HG02885 (cell line): ENCODE measurements around the gene IFI6.
"Not testable (repeated sequence)": the region's sequence is repeated elsewhere in the genome, so short reads cannot be mapped to it uniquely, and the experiment has no call there.

Experiments
- ATAC-seq: cut with Tn5 transposase; IDR thresholded peaks from one replicate; pipeline ENCODE4 v1.9.1; 2021; ENCODE audit warnings: mild to moderate bottlenecking; ENCODE audit not compliant: unreplicated experiment, poor library complexity

IFI6 gene, protein sequence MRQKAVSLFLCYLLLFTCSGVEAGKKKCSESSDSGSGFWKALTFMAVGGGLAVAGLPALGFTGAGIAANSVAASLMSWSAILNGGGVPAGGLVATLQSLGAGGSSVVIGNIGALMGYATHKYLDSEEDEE

DNA sequence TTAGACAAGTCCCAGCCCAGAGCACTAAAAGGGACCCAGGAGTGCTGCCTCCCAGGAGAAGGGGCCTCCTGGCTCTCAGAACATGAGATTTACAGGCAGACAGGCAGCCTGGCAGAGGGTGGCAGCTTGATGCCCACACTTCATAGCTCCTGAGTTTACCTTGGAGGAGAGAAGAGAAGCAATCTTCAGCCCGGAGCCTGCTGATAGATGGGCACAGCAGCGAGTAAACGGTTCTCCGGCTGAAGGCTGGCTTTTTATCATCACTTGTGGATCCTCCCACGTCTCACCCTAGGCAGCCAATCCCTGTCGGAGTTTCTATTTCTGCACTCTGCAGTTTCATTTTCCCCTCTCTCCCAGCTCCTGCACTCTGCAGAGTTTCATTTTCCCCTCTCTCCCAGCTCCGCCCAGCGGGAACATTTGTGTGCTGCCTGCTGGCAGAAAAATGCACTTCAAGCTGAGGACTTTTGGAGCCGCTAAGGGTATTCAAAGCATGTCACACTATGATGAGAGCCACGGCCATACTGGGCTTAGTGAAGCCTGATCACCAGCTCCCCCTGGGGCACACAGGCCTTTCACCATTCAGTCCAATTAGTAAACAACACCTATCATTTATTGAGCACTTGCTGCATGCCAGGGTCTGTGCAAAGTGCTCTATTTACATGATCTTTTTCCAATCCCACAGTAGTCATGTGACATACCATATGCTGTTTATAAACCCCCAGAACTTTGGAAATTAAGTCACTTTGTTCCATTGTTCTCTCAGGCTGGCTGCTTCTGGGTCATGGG, at the start of gene IFI6:
TSS of gene IFI6 (minus strand) at position 229 of the 786 bp plus-strand sequence. CDS start 2,878 bp downstream, outside the sequence.
- ATAC-seq: peak; percentile 82

DNA sequence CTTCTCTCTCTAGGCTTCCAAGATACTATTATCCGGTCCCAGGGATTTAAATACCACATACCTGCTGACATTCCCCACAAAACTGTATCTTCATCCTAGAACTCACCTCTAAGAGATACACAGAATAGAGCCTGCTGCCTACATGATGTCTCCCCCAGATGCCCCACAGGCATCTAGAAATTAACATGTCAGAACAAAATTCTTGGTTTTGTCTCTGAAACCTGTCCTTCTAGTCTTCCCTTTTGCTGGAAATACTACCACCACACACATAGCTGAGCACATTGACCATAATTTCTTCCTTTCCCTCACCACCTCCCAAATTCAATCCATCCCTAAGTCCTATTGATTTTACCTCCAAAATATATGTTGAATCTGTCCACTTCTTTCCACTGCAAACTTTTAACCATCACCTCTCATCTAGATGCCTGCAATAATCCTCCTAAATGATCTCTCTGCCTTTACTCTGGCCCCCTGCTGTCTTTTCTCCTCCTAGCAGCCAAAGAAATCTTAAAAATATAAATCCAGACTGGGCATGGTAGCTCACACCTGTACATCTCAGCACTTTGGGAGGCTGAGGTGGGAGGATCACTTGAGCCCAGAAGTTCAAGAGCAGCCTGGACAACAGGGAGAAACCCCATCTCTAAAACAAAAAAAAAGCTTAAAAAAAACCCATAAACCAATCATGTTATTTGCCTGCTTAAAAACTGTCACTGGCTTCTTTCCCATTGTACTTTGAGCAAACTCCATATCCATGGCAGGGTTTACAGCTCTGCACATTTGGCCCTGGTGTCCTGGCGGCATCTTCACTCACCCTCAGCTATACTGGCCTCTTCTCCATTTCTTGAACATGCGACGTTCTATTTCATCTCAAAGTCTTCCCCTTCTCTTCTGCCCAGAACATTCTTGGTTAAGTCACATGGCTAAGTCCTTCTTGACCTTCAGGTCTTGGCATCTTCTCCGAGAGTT, 47.6 kb upstream of the IFI6 start:
- ATAC-seq: no peak

DNA sequence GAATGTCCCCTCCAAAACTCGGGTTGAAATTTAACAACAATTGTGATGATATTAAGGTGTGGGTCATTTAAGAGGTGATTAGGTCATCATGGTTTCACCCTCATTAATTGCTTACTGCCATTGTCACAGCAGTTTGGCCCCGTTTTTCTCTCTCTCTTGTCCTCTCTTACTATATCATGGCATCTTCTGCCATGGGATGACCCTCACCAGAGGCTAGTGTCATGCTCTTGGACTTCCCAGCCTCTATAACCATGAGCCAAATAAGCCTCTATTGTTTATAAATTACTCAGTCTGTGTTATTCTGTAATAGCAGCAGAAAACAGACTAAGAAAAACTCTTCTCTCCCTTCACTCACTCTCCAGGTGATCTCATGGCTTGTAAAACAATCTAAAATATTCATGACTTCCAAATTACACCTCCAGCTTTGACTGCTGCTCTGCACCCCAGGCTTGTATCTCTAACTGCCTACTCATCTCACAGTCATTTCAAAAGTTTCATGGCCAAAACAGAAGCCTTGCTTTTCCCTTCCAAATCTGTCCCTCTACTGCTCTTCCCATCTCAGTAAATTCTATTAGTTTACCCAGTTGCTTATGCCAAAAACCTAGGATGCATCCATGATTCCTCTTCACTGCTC, 44.4 kb upstream of the IFI6 start:
- ATAC-seq: no peak

DNA sequence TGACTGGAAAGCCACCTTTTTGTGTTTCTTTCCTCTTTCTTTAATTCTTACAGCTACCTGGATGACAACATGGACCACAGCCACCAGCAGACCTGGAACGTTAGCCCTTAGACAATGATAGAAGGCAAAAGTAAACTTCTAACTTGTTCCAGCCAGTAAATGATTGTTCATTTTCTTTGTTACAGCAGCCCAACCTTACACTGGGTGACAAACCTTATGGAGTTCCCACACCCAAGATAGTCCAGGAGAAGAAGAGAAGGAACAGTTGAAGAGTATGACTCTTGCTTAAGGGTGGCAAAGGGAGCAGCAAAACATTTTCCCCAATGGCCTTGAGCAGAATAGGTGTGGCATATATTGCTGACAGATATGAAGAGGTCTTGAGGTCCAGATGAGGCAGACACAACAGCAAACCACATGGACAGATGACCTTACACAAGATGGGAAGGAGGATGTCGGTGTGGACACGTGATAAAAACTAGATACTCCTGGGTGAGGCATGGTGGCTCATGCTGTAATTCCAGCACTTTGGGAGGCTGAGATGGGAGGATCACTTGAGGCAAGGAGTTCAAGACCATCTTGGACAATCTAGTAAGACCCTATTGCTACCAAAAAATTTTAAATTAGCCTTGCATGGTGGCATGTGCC, 42.0 kb upstream of the IFI6 start:
- no peak for ATAC-seq

DNA sequence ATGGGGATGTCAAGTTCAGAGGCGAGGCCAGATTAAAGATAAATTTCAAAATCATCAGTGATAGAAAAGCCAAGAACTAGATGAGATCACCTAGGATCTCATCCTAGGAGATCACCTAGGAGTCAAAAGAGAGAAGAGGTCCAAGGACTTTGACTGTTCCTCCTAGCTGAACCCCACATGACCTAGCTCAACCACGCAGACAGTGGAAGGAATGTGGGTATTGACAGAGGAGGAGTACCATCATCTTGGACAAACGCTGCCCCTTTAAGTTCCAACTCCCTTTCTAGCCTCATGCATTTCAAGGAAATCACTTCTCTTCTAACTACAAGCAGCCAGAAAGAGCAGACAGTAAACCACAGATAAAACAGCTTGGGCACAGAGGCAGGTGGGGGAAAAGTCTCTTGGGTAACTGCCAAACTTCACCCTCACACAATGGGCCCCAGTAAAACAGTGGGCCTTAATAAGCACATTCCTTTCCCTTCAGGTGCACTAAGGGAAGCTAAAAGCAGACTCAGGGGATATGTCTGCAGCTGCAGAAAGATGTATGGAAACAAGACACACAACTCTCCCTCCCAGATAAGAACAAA, 41.2 kb upstream of the IFI6 start:
- ATAC-seq: no peak

DNA sequence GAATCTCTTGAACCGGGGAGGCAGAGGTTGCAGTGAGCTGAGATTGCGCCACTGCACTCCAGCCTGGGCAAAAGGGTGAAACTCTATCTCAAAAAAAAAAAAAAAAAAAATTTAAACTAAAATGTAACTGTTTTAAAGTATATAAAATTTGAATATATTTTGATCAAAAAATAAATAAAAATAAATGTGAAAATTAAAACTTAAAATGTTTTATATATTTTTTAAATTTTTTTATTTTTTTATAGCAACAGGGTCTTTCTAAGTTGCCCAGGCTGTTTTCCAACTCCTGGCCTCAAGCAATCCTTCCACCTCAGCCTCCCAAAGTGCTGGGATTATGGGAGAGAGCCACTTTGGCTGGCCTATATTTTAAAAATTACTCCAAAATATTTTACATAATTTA, 38.6 kb upstream of the IFI6 start:
- no peak for ATAC-seq

DNA sequence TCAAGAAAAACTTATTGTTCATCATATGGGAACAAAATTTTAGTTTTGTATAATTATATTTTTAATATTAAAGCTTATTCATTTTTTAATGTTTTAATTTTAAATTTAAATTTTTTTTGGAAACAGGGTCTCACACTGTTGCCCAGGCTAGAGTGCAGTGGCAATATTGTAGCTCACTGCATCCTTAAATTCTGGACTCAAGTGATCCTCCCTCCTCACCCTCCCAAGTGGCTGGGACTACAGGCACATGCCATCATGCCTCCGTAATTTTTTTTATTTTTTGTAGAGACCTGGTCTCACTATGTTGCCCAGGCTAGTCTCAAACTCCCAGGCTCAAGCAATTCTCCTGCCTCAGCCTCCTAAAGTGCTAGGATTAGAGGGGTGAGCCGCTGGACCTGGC, 33.6 kb upstream of the IFI6 start:
- no peak for ATAC-seq

DNA sequence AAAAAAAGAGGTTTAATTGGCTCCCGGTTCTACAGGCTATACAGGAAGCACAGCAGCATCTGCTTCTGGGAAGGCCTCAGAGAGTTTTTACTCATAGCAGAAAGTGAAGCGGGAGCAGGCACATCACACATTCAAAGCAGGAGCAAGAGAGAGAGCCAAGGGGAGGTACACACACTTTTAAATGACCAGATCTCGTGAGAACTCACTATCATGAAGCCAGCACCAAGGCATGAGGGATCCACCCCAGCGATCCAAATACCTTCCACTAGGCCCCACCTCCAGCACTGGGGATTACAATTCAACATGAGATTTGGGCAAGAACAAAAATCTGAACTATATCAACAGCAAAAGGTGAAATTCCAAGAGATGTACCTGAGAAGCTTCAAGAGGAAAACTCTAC, 33.0 kb upstream of the IFI6 start:
- ATAC-seq: no peak

DNA sequence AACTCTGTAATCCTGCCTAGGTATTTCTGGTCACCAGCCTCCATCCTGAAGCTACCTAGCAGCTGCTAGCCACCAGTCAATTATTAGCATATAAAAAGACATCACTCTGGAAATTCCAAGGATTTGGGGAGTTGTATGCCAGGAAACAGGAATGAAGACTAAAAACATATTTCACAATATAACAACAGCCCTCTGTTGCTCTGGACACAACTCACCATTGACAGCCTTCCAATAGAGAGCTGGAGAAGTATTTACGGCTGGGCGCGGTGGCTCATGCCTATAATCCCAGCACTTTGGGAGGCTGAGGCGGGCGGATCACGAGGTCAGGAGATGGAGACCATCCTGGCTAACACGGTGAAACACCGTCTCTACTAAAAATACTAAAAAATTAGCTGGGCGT, 24.8 kb upstream of the IFI6 start:
- ATAC-seq: not testable (repeated sequence)

DNA sequence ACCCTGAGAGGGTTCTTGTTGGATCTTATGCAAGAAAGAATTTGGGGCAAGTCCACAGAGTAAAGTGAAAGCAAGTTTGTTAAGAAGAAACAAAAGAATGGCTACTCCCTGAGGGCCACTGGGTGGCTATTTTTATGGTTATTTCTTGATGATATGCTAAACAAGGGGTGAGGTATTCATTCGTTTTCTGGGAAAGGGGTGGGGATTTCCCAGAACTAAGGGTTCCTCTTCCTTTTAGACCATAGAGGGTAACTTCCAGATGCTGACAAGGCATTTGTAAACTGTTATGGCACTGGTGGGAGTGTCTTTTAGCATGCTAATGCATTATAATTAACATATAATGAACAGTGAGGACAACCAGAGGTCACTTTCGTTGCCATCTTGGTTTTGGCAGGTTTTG, 18.2 kb upstream of the IFI6 start:
- ATAC-seq: no peak

DNA sequence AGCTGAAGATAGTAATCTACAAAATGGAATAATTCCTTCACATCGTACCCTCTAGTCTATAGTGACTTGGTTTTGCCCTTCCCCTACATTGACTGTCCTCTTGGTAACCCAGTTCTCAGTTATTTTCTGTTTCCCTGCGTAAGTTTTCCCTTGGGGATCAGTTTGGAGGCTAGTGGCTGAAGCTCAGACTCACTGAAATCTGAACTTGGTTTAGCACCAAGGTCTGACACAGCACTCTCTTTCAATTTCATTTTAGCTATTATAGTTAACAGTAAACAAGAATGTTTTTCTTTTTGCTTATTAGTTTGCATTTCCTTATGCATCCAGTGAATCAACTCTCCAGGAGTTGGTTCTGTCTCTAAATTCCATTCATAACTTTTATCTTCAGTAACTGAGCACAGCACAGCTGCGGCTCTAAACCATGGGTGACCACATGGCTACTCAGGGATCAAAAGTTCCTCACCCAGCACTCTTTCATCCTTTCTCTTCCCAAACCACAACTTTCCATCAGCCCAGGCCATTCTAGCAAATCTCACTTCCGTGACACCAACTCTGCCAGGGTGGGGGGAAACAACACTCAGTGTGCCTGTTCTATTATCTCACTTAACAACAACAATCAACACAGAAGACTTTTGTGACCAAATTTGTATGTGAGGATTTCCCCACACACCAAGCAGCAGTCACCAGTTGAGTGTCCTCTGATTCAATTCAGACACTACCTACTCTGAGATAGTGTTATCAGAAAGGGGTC, 17.6 kb upstream of the IFI6 start:
- no peak for ATAC-seq

DNA sequence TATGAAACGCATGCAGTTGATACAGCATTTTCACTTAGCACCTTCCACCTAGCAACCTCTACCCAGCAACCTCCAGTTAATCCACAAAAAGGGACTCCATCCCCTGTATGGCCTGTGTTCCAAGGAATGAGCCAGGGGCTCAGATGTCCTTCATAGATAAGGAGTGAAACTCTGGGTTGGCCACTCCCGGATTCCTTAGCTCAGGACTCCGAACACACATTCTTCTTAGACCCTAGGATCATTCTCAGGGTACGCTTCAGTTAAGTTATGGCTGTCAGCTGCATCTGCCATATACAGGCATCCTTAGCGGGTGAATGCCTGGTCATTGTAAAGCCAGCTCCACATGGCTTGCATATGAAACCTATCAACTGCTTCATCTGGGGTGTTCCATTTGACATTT, 15.9 kb upstream of the IFI6 start:
- no peak for ATAC-seq

DNA sequence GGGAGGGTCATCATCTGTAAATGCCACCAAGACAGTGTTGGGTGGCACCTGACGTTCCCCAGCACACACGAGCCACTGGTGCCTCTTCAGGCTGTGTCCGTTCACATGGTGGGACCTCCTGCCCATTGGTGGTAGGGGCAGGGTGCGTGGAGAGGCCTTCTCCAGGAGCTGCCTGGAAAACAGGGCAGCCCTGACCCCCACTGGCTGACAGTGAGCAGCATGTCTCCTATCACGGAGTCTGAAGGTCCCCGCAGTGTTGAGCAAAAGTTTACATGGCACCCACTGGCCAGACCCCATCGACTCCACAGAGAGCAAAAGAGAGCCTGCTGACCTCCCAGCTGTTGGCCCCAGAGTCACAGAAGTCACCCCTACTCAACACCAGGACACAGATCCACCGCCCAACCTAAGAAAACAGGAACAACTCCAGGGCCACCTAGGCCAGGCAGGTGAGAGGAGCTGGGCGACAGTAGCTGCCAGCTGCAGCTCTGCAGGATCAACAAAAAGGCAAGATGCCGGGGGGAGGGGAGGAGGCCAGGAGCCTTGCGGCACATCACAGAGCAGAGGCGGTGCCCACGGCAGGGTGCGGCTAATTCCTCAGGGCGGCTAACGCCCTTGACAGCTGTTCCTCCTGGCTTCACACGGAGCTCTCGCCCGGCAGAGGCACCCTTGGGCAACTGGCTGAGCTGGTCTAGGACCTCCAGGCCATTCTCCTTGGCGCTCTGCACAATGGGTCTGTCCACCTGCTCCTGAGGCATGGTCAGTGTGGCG, 14.4 kb upstream of the IFI6 start:
- ATAC-seq: no peak

DNA sequence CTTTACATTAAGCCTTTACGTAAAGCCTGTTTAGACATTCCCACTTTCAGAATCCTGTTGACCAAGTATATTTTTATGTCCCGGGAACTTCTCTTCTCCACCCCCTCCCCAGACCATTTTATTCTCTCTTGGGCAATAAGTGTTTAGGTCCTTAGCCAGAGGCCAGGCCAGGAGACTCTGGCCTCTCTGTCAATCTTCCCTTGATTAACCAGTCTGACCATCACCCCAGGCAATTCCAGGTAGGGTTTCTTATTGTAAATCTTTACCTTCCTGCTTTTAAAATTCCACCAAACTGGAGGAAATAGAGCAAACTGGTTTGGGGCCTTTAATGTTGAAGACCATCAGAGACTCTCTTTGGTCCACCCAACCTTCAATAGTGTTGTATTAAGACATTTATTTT, 12.2 kb upstream of the IFI6 start:
- ATAC-seq: no peak

DNA sequence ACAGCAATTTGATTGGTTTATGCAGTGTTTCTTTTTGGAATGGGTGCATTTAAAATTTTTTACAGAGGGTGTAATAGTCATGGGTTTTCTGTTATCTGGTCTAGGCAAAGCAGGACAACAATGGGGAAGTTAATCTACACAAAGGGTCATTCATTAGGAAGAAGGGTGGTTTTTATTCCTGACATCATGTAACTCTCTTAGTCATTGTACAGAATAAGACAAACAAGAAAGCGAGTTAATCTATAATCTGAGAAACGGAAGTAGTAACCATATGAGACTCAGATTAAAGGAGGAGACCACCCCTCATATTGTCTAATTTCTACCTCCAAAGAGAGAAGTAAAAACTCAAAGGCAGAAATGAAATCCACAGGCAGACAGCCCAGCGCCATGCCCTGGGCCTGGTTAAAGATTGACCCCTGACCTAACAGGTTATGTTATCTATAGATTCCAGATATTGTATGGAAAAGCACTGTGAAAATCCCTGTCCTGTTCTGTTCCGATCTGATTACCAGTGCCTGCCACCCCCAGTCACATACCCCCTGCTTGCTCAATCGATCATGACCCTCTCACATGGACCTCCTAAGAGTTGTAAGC, 10.5 kb upstream of the IFI6 start:
- ATAC-seq: no peak

DNA sequence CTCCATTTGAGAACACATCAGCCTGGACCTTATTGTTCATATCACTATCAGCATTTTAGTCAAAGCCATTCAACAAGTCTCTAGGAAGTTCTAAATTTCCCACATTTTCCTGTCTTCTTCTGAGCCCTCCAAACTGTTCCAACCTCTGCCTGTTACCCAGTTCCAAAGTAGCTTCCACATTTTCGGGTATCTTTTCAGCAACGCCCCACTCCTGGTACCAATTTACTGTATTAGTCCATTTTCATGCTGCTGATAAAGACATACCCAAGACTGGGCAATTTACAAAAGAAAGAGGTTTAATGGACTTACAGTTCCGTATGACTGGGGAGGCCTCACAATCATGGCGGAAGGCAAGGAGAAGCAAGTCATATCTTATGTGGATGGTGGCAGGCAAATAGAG, 9.6 kb upstream of the IFI6 start:
- not testable (repeated sequence) for ATAC-seq

DNA sequence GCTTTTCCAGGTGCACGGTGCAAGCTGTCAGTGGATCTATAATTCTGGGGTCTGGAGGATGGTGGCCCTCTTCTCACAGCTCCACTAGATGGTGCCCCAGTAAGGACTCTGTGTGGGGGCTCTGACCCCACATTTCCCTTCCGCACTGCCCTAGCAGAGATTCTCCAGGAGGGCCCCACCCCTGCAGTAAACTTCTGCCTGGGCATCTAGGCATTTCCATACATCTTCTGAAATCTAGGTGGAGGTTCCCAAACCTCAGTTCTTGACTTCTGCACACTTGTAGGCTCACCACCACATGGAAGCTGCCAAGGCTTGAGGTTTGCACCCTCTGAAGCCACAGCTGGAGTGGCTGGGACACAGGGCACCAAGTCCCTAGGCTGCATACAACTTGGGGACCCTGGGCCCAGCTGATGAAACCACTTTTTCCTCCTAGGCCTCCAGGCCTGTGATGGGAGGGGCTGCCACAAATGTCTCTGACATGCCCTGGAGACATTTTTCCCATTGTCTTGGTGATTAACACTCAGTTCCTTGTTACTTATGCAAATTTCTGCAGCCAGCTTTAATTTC, 8.3 kb upstream of the IFI6 start:
- ATAC-seq: not testable (repeated sequence)

DNA sequence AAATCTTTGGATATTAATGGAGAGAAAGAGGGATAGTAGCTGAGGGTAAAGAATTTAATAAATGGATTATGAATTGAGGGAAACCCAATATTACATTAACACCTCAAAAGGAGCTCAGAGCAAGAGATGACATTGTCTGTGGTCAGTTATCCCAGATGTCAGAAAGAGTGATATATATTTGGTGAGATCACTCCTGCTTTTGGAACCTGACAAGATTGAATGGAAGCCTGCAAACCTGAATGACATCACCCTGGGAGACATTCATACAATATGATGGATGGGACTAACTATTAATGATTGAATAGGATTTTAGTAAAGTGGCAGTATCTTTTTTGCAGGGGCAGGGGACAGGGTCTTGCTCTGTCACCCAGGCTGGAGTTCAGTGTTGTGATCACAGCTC, 6.8 kb upstream of the IFI6 start:
- ATAC-seq: no peak
